HL-60 (cell line): ENCODE measurements around the gene SLC25A25.

Experiments used
- CTCF ChIP-seq: IDR thresholded peaks from one replicate; pipeline ENCODE4 v1.5.1; 2011; ENCODE audit warnings: low read length, control low read depth, inconsistent platforms; ENCODE audit not compliant: insufficient read depth
- GABPA ChIP-seq: IDR thresholded peaks from 2 replicates; pipeline ENCODE4 v1.6.1; 2012; ENCODE audit warnings: low read depth
- SPI1 ChIP-seq: IDR thresholded peaks from 2 replicates; pipeline ENCODE4 v1.6.1; 2012; ENCODE audit warnings: low read depth, mild to moderate bottlenecking, borderline replicate concordance

- no peak for TF ChIP-seq CTCF
- TF ChIP-seq GABPA, result no peak
- no peak for TF ChIP-seq SPI1
Measured at GRCh38 chr9:128059365-128059983, 8.6 kb upstream of the SLC25A25 start.
